GM11168 (cell line): Measurements from ENCODE around the gene KLHL17.

Experiments
- in situ Hi-C: fragments of 300-500 bp; cut with MboI; formaldehyde crosslinking; loops from one replicate; pipeline ENCODE4 v1.12.0; 2022; ENCODE audit warnings: low sequenced_read_pairs; ENCODE audit not compliant: unreplicated experiment

The KLHL17 gene

GRCh38 chr1:1013105-1013921, 52.9 kb downstream of the KLHL17 start, which contains the start of gene ISG15:
Gene ISG15 (plus strand): TSS chr1:1013497. CDS start chr1:1013574, 77 bp downstream.
- in situ Hi-C loops = no loop called here

- in situ Hi-C loops = no loop called here
Measured at GRCh38 chr1:1013922-1014648, 53.7 kb downstream of the KLHL17 start.

GRCh38 chr1:1014799-1015681, 54.7 kb downstream of the KLHL17 start:
- in situ Hi-C loops = no loop called here
